HepG2 (cell line): Measurements from ENCODE around the gene LTA4H. TPM values are rescaled to one million over a fixed set of nuclear protein-coding genes. Genes with fewer than 3 reads are reported as not detected.

Source experiments
- CCDC6 ChIP-seq: sonication (generic); formaldehyde crosslinking; IDR thresholded peaks from 2 replicates; pipeline ENCODE4 v1.8.1; 2022; ENCODE audit warnings: mild to moderate bottlenecking, missing genetic modification reagents, moderate library complexity
- MAFG ChIP-seq: sonication (generic); formaldehyde crosslinking; IDR thresholded peaks from 2 replicates; pipeline ENCODE4 v1.5.1; 2020; ENCODE audit warnings: mild to moderate bottlenecking, missing genetic modification reagents
- NFKBIZ ChIP-seq: IDR thresholded peaks from 2 replicates; pipeline ENCODE4 v1.6.1; 2018; ENCODE audit warnings: missing genetic modification reagents, missing compliant biosample characterization
- PHF21A ChIP-seq: sonication (generic); formaldehyde crosslinking; IDR thresholded peaks from 2 replicates; pipeline ENCODE4 v1.5.0; 2020; ENCODE audit warnings: mild to moderate bottlenecking, missing genetic modification reagents
- SIN3A ChIP-seq: IDR thresholded peaks from 2 replicates; pipeline ENCODE4 v1.6.1; 2011; ENCODE audit warnings: low read depth, mild to moderate bottlenecking, control low read depth, low read length, borderline replicate concordance
- SNAPC2 ChIP-seq: sonication (generic); formaldehyde crosslinking; IDR thresholded peaks from 2 replicates; pipeline ENCODE4 v1.8.1; 2022; ENCODE audit warnings: mild to moderate bottlenecking, missing genetic modification reagents
- SPEN ChIP-seq: sonication (generic); formaldehyde crosslinking; IDR thresholded peaks from 2 replicates; pipeline ENCODE4 v1.5.1; 2020; ENCODE audit warnings: low read depth, mild to moderate bottlenecking, missing genetic modification reagents
- TBX2 ChIP-seq: sonication (generic); formaldehyde crosslinking; IDR thresholded peaks from 2 replicates; pipeline ENCODE4 v1.5.0; 2020; ENCODE audit warnings: missing genetic modification reagents, mild to moderate bottlenecking, borderline replicate concordance
- TBX3 ChIP-seq: fragments of 450-650 bp; IDR thresholded peaks from 2 replicates; pipeline ENCODE4 v1.6.1; 2017; ENCODE audit warnings: antibody characterized with exemption, mild to moderate bottlenecking, inconsistent platforms, borderline replicate concordance
- WIZ ChIP-seq: sonication (generic); formaldehyde crosslinking; IDR thresholded peaks from 2 replicates; pipeline ENCODE4 v1.5.1; 2020; ENCODE audit warnings: mild to moderate bottlenecking, missing genetic modification reagents
- ZNF546 ChIP-seq: sonication (generic); formaldehyde crosslinking; conservative IDR thresholded peaks from 2 replicates; pipeline ENCODE4 v1.8.1; 2023; ENCODE audit warnings: mild to moderate bottlenecking, missing genetic modification reagents
- ZNF563 ChIP-seq: sonication (generic); formaldehyde crosslinking; IDR thresholded peaks from 2 replicates; pipeline ENCODE4 v1.8.0; 2022; ENCODE audit warnings: mild to moderate bottlenecking, moderate library complexity, missing genetic modification reagents
- ZNF703 ChIP-seq: sonication (generic); formaldehyde crosslinking; IDR thresholded peaks from 2 replicates; pipeline ENCODE4 v1.5.1; 2020; ENCODE audit warnings: missing genetic modification reagents, mild to moderate bottlenecking, moderate library complexity, borderline replicate concordance
- polyA plus RNA-seq, 8 experiments: library from polyadenylated mRNA; depleted of rRNA in 3 of 8; stranded (reverse) in 7 of 8; unstranded in 1 of 8; fragments of >200 nt; fragmentation: Illumina TruSeq in 4 of 8; extraction: Trizol in 4 of 8; gene quantifications; 2 replicates each; pipeline versions ENCODE4 v1.2.1 to v1.2.3, GENCODE V29; 2011 to 2016; ENCODE audit warnings: low read depth in 4 of 8, missing spikeins in 1 of 8, mixed read lengths in 1 of 8; ENCODE audit not compliant: insufficient read depth in 1 of 8
- total RNA-seq, 5 experiments: library from RNA; depleted of rRNA; stranded (reverse); fragments of >200 nt; fragmentation: Illumina TruSeq; extraction: Trizol; gene quantifications; 2 replicates each; pipeline ENCODE4 v1.2.3, GENCODE V29; 2016; ENCODE audit warnings: low read depth in 1 of 5
- TF ChIP-seq, protein P1 (sequence below): sonication (generic); formaldehyde crosslinking; IDR thresholded peaks from 2 replicates; pipeline ENCODE4 v1.5.0; 2020; ENCODE audit warnings: mild to moderate bottlenecking, missing genetic modification reagents
- TF ChIP-seq, protein P2 (sequence below): IDR thresholded peaks from 2 replicates; pipeline ENCODE4 v1.6.1; 2018; ENCODE audit warnings: missing genetic modification reagents, mild to moderate bottlenecking, missing compliant biosample characterization
- TF ChIP-seq, protein P3 (sequence below): IDR thresholded peaks from 2 replicates; pipeline ENCODE4 v1.6.1; 2016; ENCODE audit warnings: low read depth
- TF ChIP-seq, protein P4 (sequence below): sonication (generic); formaldehyde crosslinking; IDR thresholded peaks from 2 replicates; pipeline ENCODE4 v1.8.0; 2022; ENCODE audit warnings: mild to moderate bottlenecking, missing genetic modification reagents, moderate library complexity
- TF ChIP-seq, protein P5 (sequence below): sonication (generic); formaldehyde crosslinking; IDR thresholded peaks from 2 replicates; pipeline ENCODE4 v1.8.0; 2022; ENCODE audit warnings: mild to moderate bottlenecking, missing genetic modification reagents, borderline replicate concordance
- TF ChIP-seq, protein P6 (sequence below): sonication (generic); formaldehyde crosslinking; IDR thresholded peaks from 2 replicates; pipeline ENCODE4 v1.4.0; 2020; ENCODE audit warnings: missing genetic modification reagents

Gene LTA4H
- total and polyA plus RNA-seq, 2 of the 13 experiments (the other 11 are each of a cell fraction or from before 2014, with no cell fraction given) = 87.5 to 90.4 TPM

DNA sequence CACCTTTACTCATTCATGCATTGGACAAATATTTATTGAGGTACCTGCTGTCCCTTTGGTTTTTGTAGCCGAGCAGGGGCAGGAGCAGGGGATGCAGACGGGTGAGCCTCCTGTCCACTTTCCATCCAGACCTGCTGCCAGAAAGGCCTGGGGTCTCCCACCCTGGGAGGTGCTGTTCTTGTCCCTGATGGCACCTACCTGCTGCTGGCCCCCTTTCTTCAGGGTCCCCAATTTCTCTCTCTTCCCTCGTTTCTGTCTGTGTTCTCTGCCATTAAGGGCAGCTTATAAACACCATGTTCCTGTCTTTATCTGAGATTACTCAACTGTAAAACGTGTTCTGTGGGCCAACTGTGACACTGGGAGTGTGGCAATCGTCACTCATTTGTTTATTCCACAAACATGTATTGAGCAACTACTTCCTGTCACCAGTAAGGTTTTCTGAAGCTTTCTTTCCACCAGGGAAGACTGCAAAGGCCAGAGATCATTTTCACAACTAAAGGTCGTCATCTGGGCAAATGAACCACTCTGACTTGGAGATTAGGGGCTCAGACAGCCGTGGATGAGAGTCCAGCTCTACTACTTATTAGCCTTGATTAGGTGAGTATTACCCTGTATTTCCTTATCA is 39.2 kb downstream of the LTA4H start, which contains the start of gene HAL (continued):
- TF ChIP-seq, protein P1, sequence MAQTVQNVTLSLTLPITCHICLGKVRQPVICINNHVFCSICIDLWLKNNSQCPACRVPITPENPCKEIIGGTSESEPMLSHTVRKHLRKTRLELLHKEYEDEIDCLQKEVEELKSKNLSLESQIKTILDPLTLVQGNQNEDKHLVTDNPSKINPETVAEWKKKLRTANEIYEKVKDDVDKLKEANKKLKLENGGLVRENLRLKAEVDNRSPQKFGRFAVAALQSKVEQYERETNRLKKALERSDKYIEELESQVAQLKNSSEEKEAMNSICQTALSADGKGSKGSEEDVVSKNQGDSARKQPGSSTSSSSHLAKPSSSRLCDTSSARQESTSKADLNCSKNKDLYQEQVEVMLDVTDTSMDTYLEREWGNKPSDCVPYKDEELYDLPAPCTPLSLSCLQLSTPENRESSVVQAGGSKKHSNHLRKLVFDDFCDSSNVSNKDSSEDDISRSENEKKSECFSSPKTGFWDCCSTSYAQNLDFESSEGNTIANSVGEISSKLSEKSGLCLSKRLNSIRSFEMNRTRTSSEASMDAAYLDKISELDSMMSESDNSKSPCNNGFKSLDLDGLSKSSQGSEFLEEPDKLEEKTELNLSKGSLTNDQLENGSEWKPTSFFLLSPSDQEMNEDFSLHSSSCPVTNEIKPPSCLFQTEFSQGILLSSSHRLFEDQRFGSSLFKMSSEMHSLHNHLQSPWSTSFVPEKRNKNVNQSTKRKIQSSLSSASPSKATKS = peak; percentile 96; the same call in 1 of the 2 replicates
- peak; percentile 90 for TF ChIP-seq PHF21A (CRISPR knock-in tag)
- TF ChIP-seq, protein P2, sequence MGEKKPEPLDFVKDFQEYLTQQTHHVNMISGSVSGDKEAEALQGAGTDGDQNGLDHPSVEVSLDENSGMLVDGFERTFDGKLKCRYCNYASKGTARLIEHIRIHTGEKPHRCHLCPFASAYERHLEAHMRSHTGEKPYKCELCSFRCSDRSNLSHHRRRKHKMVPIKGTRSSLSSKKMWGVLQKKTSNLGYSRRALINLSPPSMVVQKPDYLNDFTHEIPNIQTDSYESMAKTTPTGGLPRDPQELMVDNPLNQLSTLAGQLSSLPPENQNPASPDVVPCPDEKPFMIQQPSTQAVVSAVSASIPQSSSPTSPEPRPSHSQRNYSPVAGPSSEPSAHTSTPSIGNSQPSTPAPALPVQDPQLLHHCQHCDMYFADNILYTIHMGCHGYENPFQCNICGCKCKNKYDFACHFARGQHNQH (CRISPR knock-in tag) = peak; percentile 94
- TF ChIP-seq CCDC6 = peak; percentile 91
- peak; percentile 85; the same call in 1 of the 2 replicates for TF ChIP-seq SPEN (CRISPR knock-in tag)
- TF ChIP-seq, protein P3, sequence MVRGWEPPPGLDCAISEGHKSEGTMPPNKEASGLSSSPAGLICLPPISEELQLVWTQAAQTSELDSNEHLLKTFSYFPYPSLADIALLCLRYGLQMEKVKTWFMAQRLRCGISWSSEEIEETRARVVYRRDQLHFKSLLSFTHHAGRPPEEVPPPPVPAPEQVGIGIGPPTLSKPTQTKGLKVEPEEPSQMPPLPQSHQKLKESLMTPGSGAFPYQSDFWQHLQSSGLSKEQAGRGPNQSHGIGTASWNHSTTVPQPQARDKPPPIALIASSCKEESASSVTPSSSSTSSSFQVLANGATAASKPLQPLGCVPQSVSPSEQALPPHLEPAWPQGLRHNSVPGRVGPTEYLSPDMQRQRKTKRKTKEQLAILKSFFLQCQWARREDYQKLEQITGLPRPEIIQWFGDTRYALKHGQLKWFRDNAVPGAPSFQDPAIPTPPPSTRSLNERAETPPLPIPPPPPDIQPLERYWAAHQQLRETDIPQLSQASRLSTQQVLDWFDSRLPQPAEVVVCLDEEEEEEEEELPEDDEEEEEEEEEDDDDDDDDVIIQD = peak; percentile 77; the same call in 1 of the 2 replicates
- TF ChIP-seq, protein P4, sequence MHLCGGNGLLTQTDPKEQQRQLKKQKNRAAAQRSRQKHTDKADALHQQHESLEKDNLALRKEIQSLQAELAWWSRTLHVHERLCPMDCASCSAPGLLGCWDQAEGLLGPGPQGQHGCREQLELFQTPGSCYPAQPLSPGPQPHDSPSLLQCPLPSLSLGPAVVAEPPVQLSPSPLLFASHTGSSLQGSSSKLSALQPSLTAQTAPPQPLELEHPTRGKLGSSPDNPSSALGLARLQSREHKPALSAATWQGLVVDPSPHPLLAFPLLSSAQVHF (CRISPR knock-in tag) = peak; percentile 59; the same call in 1 of the 2 replicates
- peak; percentile 41; the same call in 1 of the 2 replicates for TF ChIP-seq ZNF546 (CRISPR knock-in tag)
- TF ChIP-seq TBX2 (CRISPR knock-in tag) = peak; percentile 100
- TF ChIP-seq TBX3 = peak; percentile 98
- 0 out of 2 replicates have a peak, but pooled peaks have one; percentile 7 for TF ChIP-seq WIZ
- TF ChIP-seq MAFG (CRISPR knock-in tag) = no peak
- TF ChIP-seq, protein P5, sequence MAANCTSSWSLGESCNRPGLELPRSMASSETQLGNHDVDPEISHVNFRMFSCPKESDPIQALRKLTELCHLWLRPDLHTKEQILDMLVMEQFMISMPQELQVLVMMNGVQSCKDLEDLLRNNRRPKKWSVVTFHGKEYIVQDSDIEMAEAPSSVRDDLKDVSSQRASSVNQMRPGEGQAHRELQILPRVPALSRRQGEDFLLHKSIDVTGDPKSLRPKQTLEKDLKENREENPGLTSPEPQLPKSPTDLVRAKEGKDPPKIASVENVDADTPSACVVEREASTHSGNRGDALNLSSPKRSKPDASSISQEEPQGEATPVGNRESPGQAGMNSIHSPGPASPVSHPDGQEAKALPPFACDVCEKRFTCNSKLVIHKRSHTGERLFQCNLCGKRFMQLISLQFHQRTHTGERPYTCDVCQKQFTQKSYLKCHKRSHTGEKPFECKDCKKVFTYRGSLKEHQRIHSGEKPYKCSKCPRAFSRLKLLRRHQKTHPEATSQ (CRISPR knock-in tag) = peak; percentile 93
- no peak for TF ChIP-seq ZNF563 (CRISPR knock-in tag)
- 0 out of 2 replicates have a peak, but pooled peaks have one; percentile 49 for TF ChIP-seq ZNF703 (CRISPR knock-in tag)
- peak; percentile 96; the same call in 1 of the 2 replicates for TF ChIP-seq SNAPC2 (CRISPR knock-in tag)
- TF ChIP-seq, protein P6, sequence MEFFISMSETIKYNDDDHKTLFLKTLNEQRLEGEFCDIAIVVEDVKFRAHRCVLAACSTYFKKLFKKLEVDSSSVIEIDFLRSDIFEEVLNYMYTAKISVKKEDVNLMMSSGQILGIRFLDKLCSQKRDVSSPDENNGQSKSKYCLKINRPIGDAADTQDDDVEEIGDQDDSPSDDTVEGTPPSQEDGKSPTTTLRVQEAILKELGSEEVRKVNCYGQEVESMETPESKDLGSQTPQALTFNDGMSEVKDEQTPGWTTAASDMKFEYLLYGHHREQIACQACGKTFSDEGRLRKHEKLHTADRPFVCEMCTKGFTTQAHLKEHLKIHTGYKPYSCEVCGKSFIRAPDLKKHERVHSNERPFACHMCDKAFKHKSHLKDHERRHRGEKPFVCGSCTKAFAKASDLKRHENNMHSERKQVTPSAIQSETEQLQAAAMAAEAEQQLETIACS (CRISPR knock-in tag) = no peak
- TF ChIP-seq SIN3A = peak; percentile 68
- TF ChIP-seq NFKBIZ (CRISPR knock-in tag) = peak; percentile 93
